HG02840 (cell line): ENCODE measurements around the gene FRG1.
"Not testable (repeated sequence)": the region's sequence is repeated elsewhere in the genome, so short reads cannot be mapped to it uniquely, and the experiment has no call there.

Source experiments
- ATAC-seq: cut with Tn5 transposase; IDR thresholded peaks from one replicate; pipeline ENCODE4 v1.9.1; 2021; ENCODE audit warnings: mild to moderate bottlenecking, moderate library complexity, moderate number of reproducible peaks; ENCODE audit not compliant: unreplicated experiment, low FRiP score

Gene FRG1

DNA sequence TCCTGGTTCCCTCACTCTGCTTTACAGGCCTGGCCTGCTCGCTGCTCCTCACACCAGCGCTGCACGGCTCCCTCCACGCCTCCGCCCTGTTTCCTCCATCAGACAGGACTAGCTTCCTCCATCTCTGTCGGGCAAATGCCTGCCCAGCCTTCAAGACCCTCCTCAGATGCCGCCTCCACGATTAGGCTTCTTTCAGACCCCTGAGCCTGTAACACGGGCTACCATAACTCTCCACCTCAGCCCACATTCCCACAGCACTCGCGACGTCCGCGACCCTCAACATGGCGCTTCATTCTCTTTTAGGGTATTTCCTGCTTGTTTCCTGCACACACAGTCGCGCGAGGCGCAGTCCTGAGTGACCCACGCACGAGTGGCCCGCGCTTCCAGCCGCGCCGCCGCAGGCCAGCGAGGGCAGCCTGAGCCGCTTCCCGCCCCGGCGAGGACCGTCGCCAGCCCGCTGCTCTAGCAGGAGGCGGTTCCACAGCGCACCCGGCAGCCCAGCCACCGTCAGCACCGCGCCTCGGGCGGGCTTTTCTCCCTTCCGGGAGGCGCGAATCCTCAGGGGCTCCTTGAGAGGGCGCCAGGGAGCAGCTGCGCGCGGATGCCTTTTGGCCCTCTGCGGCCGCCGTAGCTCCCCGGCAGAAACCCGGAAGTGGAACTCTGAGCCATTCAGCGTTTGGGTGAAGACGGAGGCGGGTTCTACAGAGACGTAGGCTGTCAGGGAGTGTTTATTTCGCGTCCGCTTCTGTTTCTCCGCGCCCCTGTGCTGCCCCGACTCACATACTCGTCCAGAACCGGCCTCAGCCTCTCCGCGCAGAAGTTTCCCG is at the start of gene FRG1:
Gene FRG1, plus strand, starts transcription at position 695 of the 827 bp plus-strand sequence. CDS start 138 bp downstream, outside the sequence.
- ATAC-seq, result peak; percentile 100

DNA sequence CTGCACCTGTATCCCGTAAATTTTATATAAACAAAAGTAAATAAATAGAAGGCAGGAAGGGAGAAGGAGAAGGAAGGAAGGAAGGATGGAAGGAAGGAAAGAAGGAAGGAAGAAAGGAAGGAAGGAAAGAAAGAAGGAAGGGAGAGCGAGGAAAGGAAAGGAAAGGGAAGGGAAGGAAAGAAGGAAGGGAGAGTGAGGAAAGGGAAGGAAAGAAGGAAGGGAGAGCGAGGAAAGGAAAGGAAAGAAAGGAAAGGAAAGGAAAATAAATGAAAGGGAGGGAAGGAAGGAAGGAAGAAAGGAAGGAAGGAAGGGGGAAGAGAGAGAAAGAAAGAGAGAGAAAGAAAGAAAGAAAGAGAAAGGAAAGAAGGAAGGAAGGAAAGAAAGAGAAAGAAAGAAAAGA is 43.0 kb upstream of the FRG1 start:
- ATAC-seq, result no peak

DNA sequence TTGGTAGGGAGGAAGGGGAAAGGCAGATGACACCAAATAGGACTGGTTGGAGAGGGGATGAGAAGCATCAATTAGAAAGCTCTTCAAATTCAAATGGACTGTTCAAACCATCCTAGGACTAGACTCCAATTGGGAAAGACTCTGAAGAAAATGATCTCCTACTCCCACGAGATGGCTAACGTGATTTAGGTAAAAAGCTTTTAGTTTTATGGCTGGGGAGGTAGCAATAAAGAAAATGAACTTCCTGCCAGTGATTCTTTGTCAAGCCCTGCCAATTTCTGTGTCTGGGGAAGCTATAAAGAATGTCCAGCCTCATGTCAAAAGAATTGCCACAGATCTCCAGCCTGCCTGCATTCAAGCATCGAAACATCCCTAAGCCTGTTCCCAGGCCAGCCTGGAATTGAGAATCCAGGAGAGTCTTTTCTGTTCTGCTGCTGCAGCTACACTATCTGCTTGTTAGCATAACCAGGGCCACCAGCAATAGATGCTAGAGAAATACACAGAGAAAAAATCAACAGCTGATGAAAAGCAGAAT is 41.1 kb upstream of the FRG1 start:
- ATAC-seq, result not testable (repeated sequence)

DNA sequence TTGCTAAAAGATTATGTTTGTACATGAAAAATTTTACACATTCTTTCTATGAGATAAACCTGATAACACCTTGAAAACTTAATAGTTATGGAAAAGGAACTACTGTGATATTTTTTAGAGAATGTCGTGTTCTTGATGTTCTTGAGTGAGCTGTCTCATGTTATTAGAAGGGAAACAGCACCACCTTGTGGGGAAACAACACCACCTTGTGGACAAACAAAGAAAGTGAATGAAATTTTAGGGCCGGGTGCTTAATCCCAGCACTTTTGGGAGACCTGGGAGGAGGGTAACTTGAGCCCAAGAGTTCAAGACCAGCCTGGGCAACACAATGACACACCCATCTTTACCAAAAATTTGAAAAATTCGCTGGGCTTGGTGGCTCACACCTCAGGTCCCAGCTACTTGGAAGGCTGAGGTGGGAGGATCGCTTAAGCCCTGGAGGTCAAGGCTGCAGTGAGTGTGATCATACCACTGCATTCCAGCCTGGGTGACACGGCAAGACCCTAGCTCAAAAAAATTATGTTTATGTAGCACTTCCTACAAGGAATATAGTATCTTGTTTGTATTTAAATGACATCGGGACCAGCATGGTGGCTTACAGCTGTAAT is 36.1 kb upstream of the FRG1 start:
- peak; percentile 65 for ATAC-seq

DNA sequence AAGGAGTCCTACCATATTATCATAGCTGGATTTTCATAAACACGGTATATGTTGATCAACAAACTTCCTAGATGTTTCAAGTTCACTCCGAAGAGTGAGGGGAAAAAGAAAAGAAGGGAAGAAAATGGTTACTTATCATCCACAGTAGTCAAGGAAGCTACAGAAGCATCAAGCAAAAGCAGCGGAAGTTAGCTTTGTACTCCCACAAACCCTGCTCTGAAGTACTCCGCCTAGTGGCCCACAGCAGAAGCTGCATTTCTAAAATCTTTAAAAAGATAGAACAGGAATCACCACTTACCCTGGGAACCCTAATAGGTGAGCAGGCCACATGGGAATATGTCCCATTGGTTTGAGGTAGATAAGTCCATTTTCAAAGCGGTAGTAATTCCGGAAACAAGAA is 28.5 kb upstream of the FRG1 start:
- no peak for ATAC-seq

DNA sequence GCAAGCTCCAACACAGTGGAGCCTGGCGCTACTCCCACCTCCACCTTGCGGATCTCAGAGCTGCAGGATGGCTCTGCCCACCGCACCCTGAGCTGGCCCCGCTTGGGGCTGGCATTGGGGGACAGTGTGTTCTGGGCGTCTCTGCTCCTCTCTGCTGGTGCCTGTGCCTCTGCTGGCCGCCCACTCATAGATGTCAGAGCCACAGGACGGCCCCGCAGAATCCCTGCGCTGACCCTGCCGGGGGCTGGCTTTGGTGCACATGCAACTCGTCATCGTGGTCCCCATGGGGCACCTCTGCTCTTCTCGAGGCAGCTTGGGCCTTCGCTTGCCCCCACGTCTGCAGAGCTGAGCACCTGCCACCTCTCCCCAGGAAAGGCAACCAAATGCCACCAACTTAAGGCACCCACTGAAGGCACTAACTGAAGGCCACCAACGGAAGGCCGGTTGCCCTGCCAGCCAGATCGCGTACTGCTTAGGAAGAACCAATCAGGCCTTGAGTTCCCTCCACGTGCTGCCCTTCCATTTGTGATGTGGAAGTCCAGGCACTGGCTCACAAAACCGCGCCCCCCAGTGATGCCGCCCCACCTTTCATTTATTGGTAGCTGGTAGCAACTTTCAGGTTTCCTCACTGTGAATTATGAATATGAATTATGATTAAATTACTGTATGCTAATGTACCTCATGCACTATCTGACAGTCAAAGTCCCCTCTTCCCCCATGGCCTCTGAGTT is 23.3 kb upstream of the FRG1 start:
- ATAC-seq, result no peak

DNA sequence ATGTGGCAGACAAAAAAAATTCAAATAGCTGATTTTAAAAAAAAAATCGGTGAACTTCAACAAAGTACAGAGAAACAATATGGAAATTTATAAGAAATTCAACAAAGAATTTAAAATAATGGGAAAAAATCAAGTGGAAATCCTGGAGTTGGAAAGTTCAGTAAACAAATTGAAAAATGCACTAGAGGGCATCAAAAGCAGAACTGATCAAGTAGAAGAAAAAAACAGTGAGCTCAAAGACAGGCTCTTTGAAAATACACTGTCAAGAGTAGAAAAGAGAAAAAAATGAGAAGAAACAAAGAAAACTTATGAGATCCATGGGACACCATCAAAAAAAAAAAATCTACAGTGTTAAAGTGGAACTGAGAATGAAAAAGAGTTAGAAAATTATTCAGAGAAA is 19.6 kb upstream of the FRG1 start:
- ATAC-seq, result no peak

DNA sequence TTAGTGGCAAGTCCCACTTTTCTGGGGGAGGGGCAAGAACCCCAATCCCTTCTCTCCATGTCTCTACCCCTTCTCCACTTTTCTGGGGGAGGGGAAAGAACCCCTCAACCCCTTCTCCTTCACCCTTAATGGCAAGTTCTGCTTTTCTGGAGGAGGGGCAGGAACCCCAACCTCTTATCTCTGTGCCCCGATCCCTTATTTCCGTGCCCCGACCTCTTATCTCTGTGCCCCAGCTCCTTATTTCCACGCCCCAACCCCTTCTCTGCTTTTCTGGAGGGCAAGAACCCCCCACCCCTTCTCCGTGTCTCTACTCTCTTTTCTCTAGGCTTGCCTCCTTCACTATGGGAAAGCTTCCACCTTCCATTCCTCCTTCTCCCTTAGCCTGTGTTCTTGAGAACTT is 13.9 kb upstream of the FRG1 start:
- ATAC-seq, result not testable (repeated sequence)

DNA sequence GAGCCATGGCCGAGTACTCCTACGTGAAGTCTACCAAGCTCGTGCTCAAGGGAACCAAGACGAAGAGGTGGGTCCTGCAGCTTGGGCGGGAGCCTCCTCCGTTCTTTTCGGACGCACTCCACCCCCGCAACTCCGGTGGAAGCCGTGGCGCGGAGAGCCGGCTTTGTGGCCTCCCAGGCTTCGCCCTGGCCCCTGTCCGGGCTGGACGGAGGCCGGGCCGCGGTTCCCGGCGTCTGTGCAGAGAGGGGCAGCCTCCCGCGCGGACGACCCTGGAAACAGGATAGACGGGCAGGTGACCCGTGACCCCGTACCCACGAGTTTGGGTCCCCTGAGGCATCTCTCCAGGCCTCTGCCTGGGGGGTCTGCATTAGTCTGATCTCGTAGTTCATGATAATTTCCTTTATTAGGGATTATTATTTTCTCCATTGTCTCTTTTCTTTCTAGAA is 356 bp downstream of the FRG1 start:
- ATAC-seq, result no peak

DNA sequence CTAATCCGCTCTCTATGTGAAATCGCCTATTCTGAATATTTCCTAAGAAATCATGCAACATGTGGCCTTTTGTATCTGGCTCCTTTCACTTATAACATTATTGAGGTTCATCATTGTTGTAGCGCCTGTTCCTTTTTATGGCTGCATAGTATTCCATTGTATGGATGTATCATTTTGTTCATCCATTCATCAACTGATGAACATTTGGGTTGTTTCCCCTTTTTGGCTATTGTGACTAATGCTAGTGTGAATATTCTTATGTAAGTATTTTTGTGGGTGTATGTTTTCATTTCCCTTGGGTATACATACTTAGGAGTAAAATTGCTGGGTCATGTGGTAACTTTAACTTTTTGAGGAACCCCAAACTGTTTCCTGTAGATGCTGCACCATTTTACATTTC is 1.7 kb downstream of the FRG1 start:
- not testable (repeated sequence) for ATAC-seq

DNA sequence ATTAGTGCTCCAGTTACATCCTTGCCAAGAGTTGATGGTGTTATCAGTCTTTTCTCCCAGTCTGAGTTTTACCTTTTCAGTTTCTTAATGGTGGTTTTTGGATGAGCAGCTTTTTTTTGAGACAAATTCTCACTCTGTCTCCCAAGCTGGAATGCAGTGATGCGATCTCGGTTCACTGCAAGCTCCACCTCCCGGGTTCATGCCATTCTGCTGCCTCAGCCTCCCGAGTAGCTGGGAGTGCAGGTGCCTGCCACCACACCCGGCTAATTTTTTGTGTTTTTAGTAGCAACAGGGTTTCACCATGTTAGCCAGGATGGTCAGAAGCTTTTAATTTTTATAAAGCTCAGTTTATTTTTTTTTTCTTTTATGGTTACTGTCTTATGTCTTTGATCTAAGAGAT is 3.4 kb downstream of the FRG1 start:
- ATAC-seq, result not testable (repeated sequence)

DNA sequence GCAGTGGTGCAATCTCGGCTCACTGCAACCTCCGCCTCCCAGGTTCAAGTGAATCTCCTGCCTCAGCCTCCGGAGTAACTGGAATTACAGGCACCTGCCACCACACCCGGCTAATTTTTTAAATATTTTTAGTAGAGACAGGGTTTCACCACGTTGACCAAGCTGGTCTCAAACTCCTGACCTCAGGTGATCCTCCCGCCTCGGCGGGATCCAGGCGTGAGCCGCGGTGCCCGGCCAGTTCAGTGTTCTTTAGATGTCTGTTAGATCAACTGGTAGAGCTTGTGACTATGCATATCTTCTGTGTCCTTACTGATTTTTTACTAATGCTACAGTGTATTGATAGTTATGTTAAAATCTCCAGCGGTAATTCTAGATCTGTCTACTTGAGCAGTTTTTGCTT is 6.2 kb downstream of the FRG1 start:
- not testable (repeated sequence) for ATAC-seq

DNA sequence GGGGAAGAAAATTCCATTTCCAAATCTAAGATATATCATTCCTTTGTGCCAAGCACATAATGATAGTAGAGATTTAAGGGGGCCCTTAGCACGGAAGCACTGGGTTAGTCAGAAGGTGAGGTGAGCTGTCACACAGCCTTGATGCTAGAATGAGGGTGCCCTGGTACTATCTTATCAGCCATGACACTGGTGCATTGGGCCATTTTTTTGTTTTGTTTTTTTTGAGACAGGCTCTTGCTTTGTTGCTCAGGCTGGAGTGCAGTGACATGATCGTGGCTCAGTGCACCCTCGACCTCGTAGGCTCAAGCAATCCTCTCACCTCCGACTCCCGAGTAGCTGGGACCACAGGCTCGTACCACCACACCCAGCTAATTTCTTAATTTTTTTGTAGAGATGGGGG is 7.8 kb downstream of the FRG1 start:
- ATAC-seq, result not testable (repeated sequence)

DNA sequence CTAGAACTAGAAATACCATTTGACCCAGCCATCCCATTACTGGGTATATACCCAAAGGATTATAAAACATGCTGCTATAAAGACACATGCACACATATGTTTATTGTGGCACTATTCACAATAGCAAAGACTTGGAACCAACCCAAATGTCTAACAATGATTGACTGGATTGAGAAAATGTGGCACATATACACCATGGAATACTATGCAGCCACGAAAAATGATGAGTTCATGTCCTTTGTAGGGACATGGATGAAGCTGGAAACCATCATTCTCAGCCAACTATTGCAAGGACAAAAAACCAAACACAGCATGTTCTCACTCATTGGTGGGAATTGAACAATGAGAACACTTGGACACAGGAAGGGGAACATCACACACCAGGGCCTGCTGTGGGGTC is 28.6 kb downstream of the FRG1 start:
- not testable (repeated sequence) for ATAC-seq

DNA sequence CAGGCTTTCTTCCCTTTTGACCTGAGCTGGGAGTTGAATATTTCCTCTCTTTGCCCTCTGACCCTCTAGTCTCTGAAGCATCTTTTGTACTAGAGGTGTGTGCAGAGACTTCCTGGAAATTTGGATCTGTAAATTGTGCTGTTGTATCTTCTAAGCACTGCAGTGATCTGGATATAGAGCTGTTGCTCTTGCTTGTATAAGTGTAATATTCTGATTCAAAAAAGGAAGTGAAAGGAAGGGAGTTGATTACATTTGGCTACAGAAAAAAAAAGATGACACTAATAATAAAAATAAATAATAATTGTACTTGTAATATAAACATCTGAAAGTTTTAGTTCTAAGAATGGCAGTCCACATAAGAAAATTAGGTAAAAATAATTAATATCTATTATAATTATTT is 33.0 kb downstream of the FRG1 start:
- no peak for ATAC-seq

DNA sequence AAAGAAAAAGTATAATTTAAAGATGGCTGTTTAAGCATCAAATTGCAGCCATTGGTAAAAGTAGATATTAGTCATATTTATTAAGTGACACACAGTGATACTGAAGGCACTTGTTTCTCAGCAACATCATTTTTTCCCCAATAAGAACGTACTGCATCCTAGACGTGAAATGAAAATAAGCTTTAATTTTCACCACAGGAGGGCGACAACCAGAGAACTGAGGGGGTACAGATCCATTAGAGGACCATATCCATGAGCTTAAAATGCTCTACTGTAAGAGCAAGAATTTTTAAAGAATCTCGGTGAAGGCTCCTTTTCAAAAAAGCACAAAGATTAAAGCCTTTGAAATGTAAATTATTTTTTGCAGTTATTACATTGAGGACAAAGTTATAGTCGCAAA is 33.4 kb downstream of the FRG1 start:
- no peak for ATAC-seq

DNA sequence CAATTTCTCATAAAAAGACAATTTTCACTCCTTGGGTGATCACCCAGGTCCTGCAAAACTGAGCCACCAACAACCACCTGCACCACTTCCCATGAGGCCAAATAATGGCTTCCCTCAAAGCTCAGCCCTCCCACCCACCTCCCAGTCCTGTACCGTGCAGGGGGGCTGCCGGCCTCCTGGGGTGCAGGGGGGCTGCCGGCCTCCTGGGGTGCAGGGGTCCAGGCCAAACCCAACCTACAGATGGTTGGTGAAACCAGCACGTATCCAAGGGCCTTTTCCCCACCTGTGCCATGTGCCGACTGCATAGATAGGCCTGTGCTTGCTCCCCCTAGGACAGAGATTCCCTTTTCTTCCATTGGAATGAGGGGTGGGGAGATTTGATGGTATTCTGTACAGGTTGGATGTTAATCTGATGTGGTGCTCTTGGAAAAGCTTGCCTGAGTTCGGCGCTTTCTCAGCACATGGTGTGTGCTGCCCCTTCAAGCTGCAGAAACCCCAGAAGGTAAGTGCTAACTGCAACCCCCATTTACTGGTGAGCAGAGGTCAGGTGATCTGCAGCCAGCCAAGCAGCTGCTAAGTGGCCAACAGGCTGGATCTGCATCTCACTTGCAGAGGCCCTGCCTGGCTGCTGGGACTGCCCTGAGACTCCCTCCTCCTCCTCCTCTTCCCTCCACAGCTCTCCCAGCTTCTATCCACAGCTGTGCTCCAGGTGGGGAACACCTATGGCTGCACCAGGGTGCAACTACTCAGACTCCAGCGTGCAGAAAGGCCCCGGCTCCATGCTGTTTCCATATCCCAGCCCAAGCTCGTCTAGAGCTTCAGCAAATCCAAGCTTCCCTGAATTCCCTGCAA is 38.8 kb downstream of the FRG1 start:
- no peak for ATAC-seq

DNA sequence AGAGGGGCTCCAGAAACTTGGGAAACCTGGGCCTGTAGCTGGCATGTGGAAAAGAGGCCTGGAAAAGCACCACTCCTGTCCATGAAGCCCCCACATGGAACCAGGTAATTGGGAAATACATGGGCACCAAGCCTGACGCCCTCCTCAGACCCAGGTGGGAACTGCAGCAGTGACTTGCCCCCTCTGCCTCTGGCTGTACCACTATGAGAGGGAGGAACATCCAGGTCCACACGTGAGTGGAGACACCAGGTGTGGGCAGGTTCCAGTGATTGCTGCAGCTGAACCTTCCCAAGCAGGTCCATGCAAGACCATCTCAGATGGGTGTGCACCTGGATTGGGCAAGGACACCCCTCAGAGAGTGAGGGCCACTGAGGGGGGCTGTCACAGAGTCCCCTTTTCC is 39.6 kb downstream of the FRG1 start:
- not testable (repeated sequence) for ATAC-seq

DNA sequence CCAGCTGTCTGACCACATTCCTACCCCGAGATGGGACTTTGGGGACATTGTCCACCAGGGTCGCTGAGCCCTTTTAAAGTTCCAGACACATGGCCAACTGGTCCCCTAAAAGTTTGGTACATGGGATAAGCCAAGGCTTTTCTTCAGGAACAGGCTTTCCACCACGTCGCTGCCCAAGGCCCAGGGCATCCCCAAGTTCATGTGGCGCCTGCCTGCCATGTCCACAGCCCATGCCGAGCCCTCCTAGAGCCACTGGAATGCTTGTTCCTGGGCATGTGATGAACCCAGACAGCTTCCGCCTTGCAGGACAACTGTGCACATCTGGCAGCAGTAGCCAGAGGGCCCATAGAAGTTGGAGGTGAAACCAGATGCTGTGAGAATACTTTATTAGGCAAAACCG is 41.3 kb downstream of the FRG1 start:
- ATAC-seq, result no peak

DNA sequence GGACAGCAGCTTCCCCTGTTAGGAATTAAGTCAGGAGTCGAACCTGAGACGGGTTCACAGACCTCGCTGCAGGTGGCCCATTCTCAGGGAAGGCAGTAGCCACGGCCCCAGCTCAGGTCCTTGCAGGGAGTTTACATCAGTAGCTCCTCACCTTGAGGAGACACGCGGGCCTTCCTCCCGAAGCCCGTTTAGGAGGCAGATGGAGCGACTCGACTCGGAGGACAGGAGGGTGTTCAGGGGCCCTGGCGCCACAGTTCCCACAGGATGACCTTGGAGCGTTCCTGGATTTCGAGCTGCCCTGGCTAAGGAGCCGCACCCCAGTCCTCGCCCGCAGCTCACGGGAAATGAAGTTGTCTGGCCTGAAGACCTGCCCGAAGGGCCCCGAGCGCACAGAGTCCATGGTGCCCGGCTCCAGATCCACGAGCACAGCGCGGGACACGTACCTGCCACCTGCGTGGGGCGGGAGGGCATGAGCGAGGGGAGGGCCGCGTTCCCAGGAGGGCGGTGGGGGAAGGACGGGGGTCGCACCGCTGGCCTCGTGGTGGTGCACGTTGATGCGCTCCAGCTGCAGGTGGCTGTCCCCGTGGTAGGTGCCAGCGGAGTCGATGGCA is 43.3 kb downstream of the FRG1 start:
- ATAC-seq, result not testable (repeated sequence)
